ENCODE measurements around the gene PLP2.
"Not testable (repeated sequence)": the region's sequence is repeated elsewhere in the genome, so short reads cannot be mapped to it uniquely, and the experiment has no call there.

The PLP2 gene

GRCh38 chrX:49163555-49164419 is 7.9 kb upstream of the PLP2 start:
- DNase-seq (ENCODE audit: low spot score): peak; percentile 86

- DNase-seq (ENCODE audit: low spot score): no peak
These were observed 6.9 kb upstream of the PLP2 start for GRCh38 chrX:49164589-49165360.

- DNase-seq (ENCODE audit: low spot score): peak; percentile 95
These were observed 5.5 kb upstream of the PLP2 start for GRCh38 chrX:49165901-49166881.

DNA sequence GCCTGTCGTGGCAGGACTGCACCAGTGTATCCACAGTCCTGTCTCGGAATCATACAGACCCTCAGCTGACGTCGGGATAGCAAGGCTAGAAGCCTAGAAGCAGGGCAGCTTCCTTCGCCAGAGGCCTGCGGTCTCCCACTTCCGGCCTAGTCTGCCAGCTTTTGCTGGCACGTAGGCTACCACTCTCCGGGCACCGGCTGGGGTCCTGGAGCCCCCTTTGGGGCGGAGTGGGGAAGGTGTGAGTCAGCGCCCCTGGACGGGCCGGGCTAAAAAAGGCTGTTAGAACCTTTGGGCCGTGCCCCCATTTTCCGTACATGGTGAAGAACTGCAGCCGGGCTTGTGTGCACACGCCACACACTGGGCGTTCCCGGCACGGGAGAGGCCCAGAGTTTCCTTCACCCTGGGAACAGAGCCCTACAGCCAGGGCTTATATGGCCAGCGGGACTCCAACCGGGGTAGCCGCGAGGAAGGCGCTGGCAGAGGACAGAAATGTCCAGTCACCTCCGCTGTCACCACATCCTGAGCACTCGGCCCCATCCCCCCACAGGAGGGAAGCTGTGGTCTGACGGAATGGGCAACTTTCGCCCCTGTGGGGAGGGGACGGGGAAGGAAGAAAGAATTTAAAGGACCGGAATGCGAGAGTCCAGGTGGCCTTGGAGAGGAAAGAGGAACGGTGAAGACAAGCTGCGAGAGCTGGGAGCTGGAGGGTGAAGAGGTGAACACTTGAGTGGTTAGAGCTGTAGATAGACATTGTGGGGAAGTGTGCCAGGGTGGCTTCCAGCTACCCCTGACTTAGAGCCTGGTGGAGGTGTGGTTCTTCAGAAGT is 4.6 kb upstream of the PLP2 start:
- DNase-seq (ENCODE audit: low spot score): peak; percentile 91

DNA sequence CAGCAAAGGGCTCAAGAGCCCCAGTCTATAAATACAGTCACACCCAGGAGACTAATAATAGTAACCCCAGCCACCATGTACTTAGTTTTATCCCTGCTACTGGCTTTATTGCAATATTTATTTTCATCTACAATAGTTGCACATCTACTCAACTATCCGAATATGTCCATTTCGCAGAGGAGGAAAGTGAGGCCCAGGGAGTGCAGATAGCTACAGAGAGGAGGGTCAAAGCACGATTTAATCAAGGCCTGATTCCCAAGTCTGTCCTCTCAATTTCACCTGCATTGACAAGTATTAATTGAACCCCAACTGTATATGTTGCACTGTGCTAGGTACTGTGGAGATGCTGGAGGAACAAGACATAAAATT is 4.0 kb upstream of the PLP2 start:
- no peak for DNase-seq (ENCODE audit: low spot score)

- peak; percentile 82 for DNase-seq (ENCODE audit: low spot score)
These were observed 632 bp downstream of the PLP2 start for GRCh38 chrX:49172280-49172780.

- DNase-seq (ENCODE audit: low spot score): not testable (repeated sequence)
These were observed 1.8 kb downstream of the PLP2 start for GRCh38 chrX:49173544-49173943.

GRCh38 chrX:49174723-49175122 is 3.0 kb downstream of the PLP2 start:
- DNase-seq (ENCODE audit: low spot score): no peak

GRCh38 chrX:49175435-49176274 is 4.0 kb downstream of the PLP2 start:
- DNase-seq (ENCODE audit: low spot score): no peak

GRCh38 chrX:49176421-49177326 is 5.0 kb downstream of the PLP2 start:
- peak; percentile 63 for DNase-seq (ENCODE audit: low spot score)

DNA sequence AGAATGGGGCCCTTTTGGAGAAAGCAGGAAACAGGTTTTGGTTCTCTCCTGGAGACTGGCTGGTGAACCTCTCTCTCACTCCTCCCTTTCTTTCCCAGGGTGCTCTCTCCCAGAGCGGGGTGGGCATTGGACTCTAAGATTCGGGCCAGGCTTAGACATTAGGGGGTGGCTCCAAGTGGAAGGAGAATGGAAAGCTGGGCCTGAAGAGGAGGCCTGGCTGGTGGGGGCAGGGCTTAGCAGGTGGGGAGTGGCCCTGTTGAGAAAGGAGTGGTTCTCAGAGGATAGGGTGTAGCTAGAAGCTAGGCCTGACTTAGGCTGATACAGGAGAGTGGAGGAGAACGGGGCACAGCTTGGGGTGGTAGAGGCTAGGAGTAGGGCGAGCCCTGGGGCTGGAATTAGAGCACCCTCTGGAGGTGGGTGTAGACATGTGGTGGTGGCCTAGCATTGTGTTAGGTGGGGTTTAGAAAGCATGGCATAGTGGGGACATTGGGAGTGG is 5.7 kb downstream of the PLP2 start:
- peak; percentile 46 for DNase-seq (ENCODE audit: low spot score)

- DNase-seq (ENCODE audit: low spot score): no peak
These were observed 6.3 kb downstream of the PLP2 start for GRCh38 chrX:49177873-49178480.

GRCh38 chrX:49178537-49178936 is 6.8 kb downstream of the PLP2 start:
- no peak for DNase-seq (ENCODE audit: low spot score)

GRCh38 chrX:49179358-49179757 is 7.7 kb downstream of the PLP2 start:
- no peak for DNase-seq (ENCODE audit: low spot score)

- DNase-seq (ENCODE audit: low spot score): no peak
These were observed 12.1 kb downstream of the PLP2 start for GRCh38 chrX:49183701-49184281.

- peak; percentile 92 for DNase-seq (ENCODE audit: low spot score)
These were observed 12.9 kb downstream of the PLP2 start for GRCh38 chrX:49184294-49185281.

All from SW480 (cell line).